ENCODE measurements around the gene RNF207.

DNA sequence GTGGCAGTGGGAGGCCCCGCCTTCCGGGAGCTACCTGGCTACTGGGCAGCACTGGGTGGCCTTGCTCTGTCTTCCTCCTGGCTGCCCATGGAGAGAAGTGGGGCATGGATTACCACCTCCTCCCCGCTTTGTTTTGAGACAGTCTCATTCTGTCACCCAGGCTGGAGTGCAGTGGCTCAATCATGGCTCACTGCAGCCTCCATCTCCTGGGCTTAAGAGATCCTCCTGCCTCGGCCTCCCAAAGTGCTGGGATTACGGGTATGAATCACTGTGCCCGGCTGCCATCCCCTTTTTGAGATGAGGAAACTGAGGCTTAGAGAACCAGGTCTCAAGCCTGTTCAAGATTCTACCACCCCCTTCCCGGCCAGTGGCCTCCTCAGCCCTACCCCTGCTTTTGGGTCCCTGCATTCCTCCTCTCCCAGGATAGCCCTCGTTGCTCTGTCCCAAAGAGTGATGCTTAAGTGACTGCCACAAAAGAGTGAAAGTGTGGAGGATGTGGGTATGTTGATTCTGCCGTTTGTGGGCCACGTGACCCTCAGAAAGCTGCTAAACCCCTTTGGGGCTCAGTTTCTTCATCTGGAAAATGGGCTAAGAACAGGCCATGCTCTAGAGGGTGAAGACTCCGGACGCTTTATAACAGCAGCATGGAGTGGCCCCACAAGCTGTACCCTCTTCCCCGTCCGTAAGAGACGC is 45.9 kb downstream of the RNF207 start:
- TF ChIP-seq, protein P1, sequence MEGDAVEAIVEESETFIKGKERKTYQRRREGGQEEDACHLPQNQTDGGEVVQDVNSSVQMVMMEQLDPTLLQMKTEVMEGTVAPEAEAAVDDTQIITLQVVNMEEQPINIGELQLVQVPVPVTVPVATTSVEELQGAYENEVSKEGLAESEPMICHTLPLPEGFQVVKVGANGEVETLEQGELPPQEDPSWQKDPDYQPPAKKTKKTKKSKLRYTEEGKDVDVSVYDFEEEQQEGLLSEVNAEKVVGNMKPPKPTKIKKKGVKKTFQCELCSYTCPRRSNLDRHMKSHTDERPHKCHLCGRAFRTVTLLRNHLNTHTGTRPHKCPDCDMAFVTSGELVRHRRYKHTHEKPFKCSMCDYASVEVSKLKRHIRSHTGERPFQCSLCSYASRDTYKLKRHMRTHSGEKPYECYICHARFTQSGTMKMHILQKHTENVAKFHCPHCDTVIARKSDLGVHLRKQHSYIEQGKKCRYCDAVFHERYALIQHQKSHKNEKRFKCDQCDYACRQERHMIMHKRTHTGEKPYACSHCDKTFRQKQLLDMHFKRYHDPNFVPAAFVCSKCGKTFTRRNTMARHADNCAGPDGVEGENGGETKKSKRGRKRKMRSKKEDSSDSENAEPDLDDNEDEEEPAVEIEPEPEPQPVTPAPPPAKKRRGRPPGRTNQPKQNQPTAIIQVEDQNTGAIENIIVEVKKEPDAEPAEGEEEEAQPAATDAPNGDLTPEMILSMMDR (IDR thresholded peaks at IDR 0.05) = no peak
- TF ChIP-seq POLR2AphosphoS5 (IDR thresholded peaks at IDR 0.05) = no peak
